KOPT-K1 (cell line): ENCODE results near the gene ACSM5.
"Not testable (repeated sequence)": the region's sequence is repeated elsewhere in the genome, so short reads cannot be mapped to it uniquely, and the experiment has no call there.

Experiments used
- H3K27ac ChIP-seq: fragments of 200-600 bp; sonication (generic); 2 replicates; pipeline ENCODE4 v1.5.1; 2016; ENCODE audit warnings: antibody characterized with exemption, mild to moderate bottlenecking, low read depth, low read length; ENCODE audit not compliant: poor library complexity, severe bottlenecking
- H3K36me3 ChIP-seq: fragments of 200-600 bp; sonication (generic); 2 replicates; pipeline ENCODE4 v1.5.1; 2017; ENCODE audit warnings: antibody characterized with exemption, mild to moderate bottlenecking, low read length, moderate library complexity; ENCODE audit not compliant: insufficient read depth
- H3K9me3 ChIP-seq: fragments of 200-600 bp; sonication (generic); 2 replicates; pipeline ENCODE4 v1.5.1; 2017; ENCODE audit warnings: antibody characterized with exemption, low read length, mild to moderate bottlenecking; ENCODE audit not compliant: insufficient read depth, poor library complexity, severe bottlenecking

The ACSM5 gene

GRCh38 chr16:20423772-20424128 lies 14.4 kb downstream of the ACSM5 start:
- H3K27ac ChIP-seq, H3K9me3 ChIP-seq, H3K36me3 ChIP-seq: not testable (repeated sequence)

- Histone ChIP-seq H3K9me3 (no peaks in the 10 kb centered on the region), H3K27ac (no peak overlapping the region), H3K36me3 (no peaks in the 10 kb centered on the region)
Measured at GRCh38 chr16:20424129-20424866, 15.0 kb downstream of the ACSM5 start.

- H3K27ac ChIP-seq, H3K9me3 ChIP-seq, H3K36me3 ChIP-seq: not testable (repeated sequence)
Measured at GRCh38 chr16:20427401-20427797, 18.1 kb downstream of the ACSM5 start.

- not testable (repeated sequence) for H3K9me3 ChIP-seq, H3K36me3 ChIP-seq, H3K27ac ChIP-seq
Measured at GRCh38 chr16:20429499-20429898, 20.2 kb downstream of the ACSM5 start.

- not testable (repeated sequence) for H3K27ac ChIP-seq, H3K36me3 ChIP-seq, H3K9me3 ChIP-seq
Measured at GRCh38 chr16:20430480-20430879, 21.1 kb downstream of the ACSM5 start.

- Histone ChIP-seq H3K27ac (no peak overlapping the region), H3K9me3 (no peaks in the 10 kb centered on the region), H3K36me3 (no peaks in the 10 kb centered on the region)
Measured at GRCh38 chr16:20430948-20431347, 21.6 kb downstream of the ACSM5 start.

- H3K9me3 ChIP-seq, H3K36me3 ChIP-seq, H3K27ac ChIP-seq: not testable (repeated sequence)
Measured at GRCh38 chr16:20438950-20439349, 29.6 kb downstream of the ACSM5 start.

GRCh38 chr16:20439820-20440231 lies 30.5 kb downstream of the ACSM5 start:
- H3K36me3 ChIP-seq, H3K9me3 ChIP-seq, H3K27ac ChIP-seq: not testable (repeated sequence)

GRCh38 chr16:20440731-20441130 lies 31.4 kb downstream of the ACSM5 start:
- H3K27ac ChIP-seq, H3K36me3 ChIP-seq, H3K9me3 ChIP-seq: not testable (repeated sequence)

GRCh38 chr16:20441191-20441590 lies 31.9 kb downstream of the ACSM5 start:
- H3K27ac ChIP-seq = no peak overlapping the region
- no peaks in the 10 kb centered on the region for H3K9me3 ChIP-seq
- H3K36me3 ChIP-seq = no peaks in the 10 kb centered on the region

GRCh38 chr16:20441859-20442258 lies 32.5 kb downstream of the ACSM5 start:
- not testable (repeated sequence) for H3K9me3 ChIP-seq, H3K27ac ChIP-seq, H3K36me3 ChIP-seq

GRCh38 chr16:20446652-20447393 lies 37.5 kb downstream of the ACSM5 start:
- not testable (repeated sequence) for H3K36me3 ChIP-seq, H3K27ac ChIP-seq, H3K9me3 ChIP-seq

GRCh38 chr16:20451364-20451763 lies 42.0 kb downstream of the ACSM5 start, which contains the start of gene ACSM2A:
Gene ACSM2A (plus strand): TSS chr16:20451521. CDS start chr16:20460115, 8,594 bp downstream.
- H3K36me3 ChIP-seq, H3K9me3 ChIP-seq, H3K27ac ChIP-seq: not testable (repeated sequence)

GRCh38 chr16:20453633-20454032 lies 44.3 kb downstream of the ACSM5 start:
- not testable (repeated sequence) for H3K9me3 ChIP-seq, H3K27ac ChIP-seq, H3K36me3 ChIP-seq

GRCh38 chr16:20459227-20459626 lies 49.9 kb downstream of the ACSM5 start:
- not testable (repeated sequence) for H3K36me3 ChIP-seq, H3K27ac ChIP-seq, H3K9me3 ChIP-seq

GRCh38 chr16:20460313-20460712 lies 51.0 kb downstream of the ACSM5 start:
- not testable (repeated sequence) for H3K27ac ChIP-seq, H3K36me3 ChIP-seq, H3K9me3 ChIP-seq
